CD14-positive monocyte (primary cell): ENCODE results near the gene SCOC. TPM values are rescaled to one million over a fixed set of nuclear protein-coding genes. Genes with fewer than 3 reads are reported as not detected.

Experiments
- DNase-seq, 3 donors: peaks; one replicate each; pipeline ENCODE4 v3.0.0-alpha.2; 2011 to 2022
- H2AFZ ChIP-seq: 2 replicates; pipeline ENCODE4 v1.6.0; 2012; ENCODE audit warnings: mild to moderate bottlenecking, low read depth, low read length, inconsistent platforms; ENCODE audit not compliant: insufficient read depth, poor library complexity, severe bottlenecking
- H3K27ac ChIP-seq, 2 donors: 1 replicate in 1 of 2; 2 replicates in 1 of 2; pipeline ENCODE4 v1.5.1; 2012 to 2013; ENCODE audit warnings: low read length in 2 of 2, control low read depth in 1 of 2, inconsistent platforms in 1 of 2, low read depth in 1 of 2, mild to moderate bottlenecking in 1 of 2
- H3K27me3 ChIP-seq, 2 donors: one replicate each; pipeline versions ENCODE4 v1.6.0 to v1.6.1; 2011 to 2013; ENCODE audit warnings: low read length in 2 of 2; ENCODE audit not compliant: control insufficient read depth in 2 of 2, insufficient read depth in 2 of 2
- H3K36me3 ChIP-seq, 2 donors: replicated peaks in 1 of 2; 1 replicate in 1 of 2; 2 replicates in 1 of 2; pipeline versions ENCODE4 v1.5.1 to v1.6.1; 2012 to 2013; ENCODE audit warnings: low read length in 2 of 2, control low read depth in 1 of 2, inconsistent platforms in 1 of 2, mild to moderate bottlenecking in 1 of 2; ENCODE audit not compliant: insufficient read depth in 2 of 2, control insufficient read depth in 1 of 2
- H3K4me1 ChIP-seq, 2 donors: 1 replicate in 1 of 2; 2 replicates in 1 of 2; pipeline versions ENCODE4 v1.5.1 to v1.6.1; 2012 to 2013; ENCODE audit warnings: low read length in 2 of 2, control low read depth in 1 of 2, inconsistent platforms in 1 of 2, mild to moderate bottlenecking in 1 of 2, moderate library complexity in 1 of 2; ENCODE audit not compliant: insufficient read depth in 2 of 2, control insufficient read depth in 1 of 2
- H3K4me2 ChIP-seq: replicated peaks from 2 replicates; pipeline ENCODE3; 2012; ENCODE audit warnings: low read length, moderate library complexity, mild to moderate bottlenecking; ENCODE audit not compliant: poor library complexity, severe bottlenecking; ENCODE audit errors: extremely low read depth
- H3K4me3 ChIP-seq, 3 experiments: fragments of 200-600 bp in 1 of 3; sonication (generic) in 1 of 3; replicated peaks in 1 of 3; 1 replicate in 2 of 3; 2 replicates in 1 of 3; pipeline ENCODE4 v1.5.1; 2011 to 2013; ENCODE audit warnings: low read length in 3 of 3, mild to moderate bottlenecking in 3 of 3, control low read depth in 2 of 3, low read depth in 2 of 3, inconsistent platforms in 1 of 3, moderate library complexity in 1 of 3
- H3K79me2 ChIP-seq: 2 replicates; pipeline ENCODE4 v1.6.0; 2012; ENCODE audit warnings: mild to moderate bottlenecking, control low read depth, inconsistent platforms, low read length, moderate library complexity; ENCODE audit not compliant: insufficient read depth
- H3K9ac ChIP-seq: 2 replicates; pipeline ENCODE4 v1.6.0; 2017; ENCODE audit warnings: low read length, mild to moderate bottlenecking; ENCODE audit not compliant: insufficient read depth, poor library complexity, severe bottlenecking
- H3K9me3 ChIP-seq, 2 donors: replicated peaks in 1 of 2; 1 replicate in 1 of 2; 2 replicates in 1 of 2; pipeline versions ENCODE4 v1.5.1 to v1.6.1; 2012 to 2013; ENCODE audit warnings: low read length in 2 of 2, control low read depth in 1 of 2; ENCODE audit not compliant: control insufficient read depth in 1 of 2, insufficient read depth in 1 of 2
- H4K20me1 ChIP-seq: 2 replicates; pipeline ENCODE4 v1.6.0; 2012; ENCODE audit warnings: mild to moderate bottlenecking, low read length, control low read depth, moderate library complexity; ENCODE audit not compliant: insufficient read depth
- H3K27ac Mint-ChIP-seq, 7 donors: one replicate each; pipeline ENCODE4 v1.8.0; 2020; ENCODE audit warnings: mild to moderate bottlenecking in 7 of 7, mixed read lengths in 7 of 7, moderate library complexity in 6 of 7, inconsistent platforms in 2 of 7
- H3K27me3 Mint-ChIP-seq, 3 donors: one replicate each; pipeline ENCODE4 v1.8.0; 2021 to 2022; ENCODE audit warnings: low read depth in 3 of 3, mild to moderate bottlenecking in 3 of 3, mixed read lengths in 3 of 3, moderate library complexity in 3 of 3, inconsistent platforms in 1 of 3
- H3K36me3 Mint-ChIP-seq, 2 donors: one replicate each; pipeline ENCODE4 v1.8.0; 2020; ENCODE audit warnings: mixed read lengths in 2 of 2, inconsistent platforms in 1 of 2, mild to moderate bottlenecking in 1 of 2
- H3K4me1 Mint-ChIP-seq: one replicate; pipeline ENCODE4 v1.8.0; 2020; ENCODE audit warnings: mild to moderate bottlenecking, mixed read lengths
- H3K4me3 Mint-ChIP-seq, 2 donors: one replicate each; pipeline ENCODE4 v1.8.0; 2020; ENCODE audit warnings: mild to moderate bottlenecking in 2 of 2, mixed read lengths in 2 of 2, moderate library complexity in 1 of 2
- H3K9me3 Mint-ChIP-seq, 7 donors: one replicate each; pipeline ENCODE4 v1.8.0; 2020 to 2022; ENCODE audit warnings: mixed read lengths in 7 of 7, mild to moderate bottlenecking in 6 of 7, moderate library complexity in 6 of 7, inconsistent platforms in 2 of 7
- CTCF ChIP-seq: fragments of 200-600 bp; IDR thresholded peaks from one replicate; pipeline ENCODE4 v1.8.0; 2022; ENCODE audit warnings: antibody characterized with exemption, mild to moderate bottlenecking
- WGBS: methylation state at CpG from one replicate; pipeline ENCODE4 v1.1.5; 2013; ENCODE audit warnings: missing lambda C conversion rate; ENCODE audit not compliant: insufficient coverage; 5-methylcytosine and 5-hydroxymethylcytosine counted together
- intact Hi-C, 2 donors: fragments of 100-400 bp; cut with micrococcal nuclease; formaldehyde crosslinking; loops; one replicate each; pipeline versions ENCODE4 v1.15.0 to v1.15.1; 2023
- polyA plus RNA-seq, 3 donors: library from polyadenylated mRNA; depleted of rRNA in 1 of 3; unstranded in 2 of 3; stranded (reverse) in 1 of 3; fragments of 300-500 nt in 2 of 3; fragments of >200 nt in 1 of 3; fragmentation: Illumina TruSeq in 2 of 3; gene quantifications; 1 replicate in 2 of 3; 2 replicates in 1 of 3; pipeline ENCODE4 v1.2.3, GENCODE V29; 2012 to 2021

SCOC gene
- polyA plus RNA-seq, 3 donors: 5.3 to 22.6 (median 21.2) TPM

- no peaks in the 10 kb centered on the region for H3K9me3 ChIP-seq
- no peak overlapping the region for H2AFZ ChIP-seq
- Mint-ChIP-seq H3K27ac (no peak overlapping the region), H3K9me3 (no peaks in the 10 kb centered on the region), H3K4me1 (peaks cover 4% of the 10 kb centered on the region), H3K4me3 (no peak overlapping the region), H3K27me3 (peaks cover 1 to 5% (median 2%) of the 10 kb centered on the region in 3 donors), H3K36me3 (no peaks in the 10 kb centered on the region)
- no peak overlapping the region for H3K27ac ChIP-seq
- no peaks in the 10 kb centered on the region for H3K79me2 ChIP-seq
- 97% methylated on average over 2 of the region's 2 CpGs for WGBS
- intact Hi-C loops: loop anchor here in 1 of 2 donors (10.0 kb wide), 2 partner anchors 505 to 615 kb away; no protein-coding TSS in a partner anchor
- TF ChIP-seq CTCF: no peak
- no peaks in the 10 kb centered on the region for H4K20me1 ChIP-seq
- H3K4me3 ChIP-seq: no peak overlapping the region
- no peaks in the 10 kb centered on the region for H3K27me3 ChIP-seq
- no peaks in the 10 kb centered on the region for H3K4me1 ChIP-seq
- H3K4me2 ChIP-seq: no peak overlapping the region
- DNase-seq: no peak
- no peaks in the 10 kb centered on the region for H3K36me3 ChIP-seq
- no peak overlapping the region for H3K9ac ChIP-seq
Observed at GRCh38 chr4:140349816-140350215, 23.6 kb upstream of the SCOC start.

GRCh38 chr4:140351093-140352075 lies 22.1 kb upstream of the SCOC start:
- Mint-ChIP-seq H3K9me3 (no peaks in the 10 kb centered on the region), H3K4me3 (no peak overlapping the region), H3K36me3 (no peaks in the 10 kb centered on the region), H3K4me1 (peaks cover 4% of the 10 kb centered on the region), H3K27ac (no peak overlapping the region), H3K27me3 (peaks cover 1 to 5% (median 2%) of the 10 kb centered on the region in 3 donors)
- 97% methylated on average over 6 of the region's 28 CpGs for WGBS
- intact Hi-C loops: loop anchor here in 1 of 2 donors (10.0 kb wide), 2 partner anchors 503 to 617 kb away; no protein-coding TSS in a partner anchor
- no peak overlapping the region for H3K4me2 ChIP-seq
- no peaks in the 10 kb centered on the region for H3K79me2 ChIP-seq
- no peak overlapping the region for H3K9ac ChIP-seq
- DNase-seq: no peak
- no peaks in the 10 kb centered on the region for H3K4me1 ChIP-seq
- no peak overlapping the region for H3K27ac ChIP-seq
- no peaks in the 10 kb centered on the region for H3K36me3 ChIP-seq
- no peak overlapping the region for H3K4me3 ChIP-seq
- H3K9me3 ChIP-seq: no peaks in the 10 kb centered on the region
- TF ChIP-seq CTCF: no peak
- H4K20me1 ChIP-seq: no peaks in the 10 kb centered on the region
- H3K27me3 ChIP-seq: no peaks in the 10 kb centered on the region
- no peak overlapping the region for H2AFZ ChIP-seq
